Hippocampal formation (tissue), 2 donors: ENCODE results near the gene SCGN.

Experiments
- DNase-seq, 2 donors: peaks; one replicate each; lab custom pipeline; 2025; lab: John Stamatoyannopoulos, UW

SCGN gene

DNA sequence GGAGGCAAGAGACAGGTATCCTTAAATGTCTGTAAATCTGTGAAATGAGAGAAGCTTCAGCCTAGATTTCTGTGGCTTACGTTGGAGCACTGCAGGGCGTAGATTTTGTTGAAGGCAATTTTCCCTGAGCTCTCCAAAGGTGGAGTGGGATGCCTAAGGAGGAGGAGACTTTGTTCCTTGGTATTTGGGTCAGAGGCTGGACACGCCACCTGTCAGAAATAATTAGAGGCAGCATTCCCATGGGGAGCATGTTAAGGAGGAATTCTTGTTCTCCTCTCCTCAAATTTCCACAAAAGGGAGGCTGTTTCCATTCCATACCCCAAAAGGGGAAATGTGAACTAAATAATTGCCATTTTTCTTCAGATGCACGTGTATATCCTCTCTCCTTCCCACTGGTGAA is 11.1 kb upstream of the SCGN start:
- DNase-seq = no peak

DNA sequence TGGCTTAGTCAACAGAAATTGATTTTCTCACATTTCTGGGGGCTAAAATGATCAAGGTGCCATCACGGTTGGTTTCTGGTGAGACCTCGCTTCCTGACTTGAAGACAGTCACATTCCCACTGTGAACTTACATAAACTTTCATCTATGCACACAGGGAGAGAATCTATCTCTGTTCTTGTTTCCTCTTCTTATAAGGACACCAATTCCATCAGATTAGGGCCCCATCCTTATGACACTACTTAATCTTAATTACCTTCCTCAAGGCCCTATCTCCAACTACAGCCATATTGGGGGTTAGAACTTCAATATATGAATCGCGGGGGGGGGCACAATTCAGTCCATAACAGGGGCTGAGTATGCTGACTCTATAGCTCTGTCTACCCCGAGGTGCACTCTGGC is 10.6 kb upstream of the SCGN start:
- no peak for DNase-seq

DNA sequence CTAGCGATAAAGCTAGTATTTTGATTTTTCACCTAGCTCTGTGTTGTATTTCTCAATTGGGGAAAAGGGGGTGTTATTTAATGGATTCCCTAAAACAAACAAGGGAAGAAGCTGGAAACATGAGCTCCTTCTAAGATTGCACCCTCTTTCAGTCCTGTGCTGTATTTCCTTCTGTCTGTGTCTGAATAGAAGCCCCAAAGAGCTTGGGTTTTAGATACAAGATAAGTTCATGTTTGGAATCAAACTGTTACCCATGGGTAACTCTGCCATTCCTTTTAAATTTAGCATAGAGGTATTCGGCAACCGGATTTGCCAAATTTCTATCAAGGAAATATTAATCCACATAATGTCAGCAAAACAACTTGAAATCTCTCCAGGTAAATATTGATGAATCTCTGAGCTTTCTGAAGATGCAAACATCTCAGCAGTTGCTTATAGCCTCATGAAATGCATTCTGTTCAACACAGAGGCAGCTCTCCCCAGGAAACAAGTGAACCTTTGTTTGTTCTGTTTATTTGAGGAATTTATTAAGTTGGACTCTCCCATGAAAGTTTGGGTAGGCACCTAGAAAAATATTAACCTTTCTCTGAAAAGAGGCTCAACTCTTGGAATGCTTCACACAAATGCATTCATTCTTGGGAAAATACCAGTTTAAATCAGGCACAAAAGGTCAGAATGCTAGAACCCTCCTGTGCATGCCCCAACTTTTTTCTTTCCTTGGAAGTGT is 9.9 kb upstream of the SCGN start:
- no peak for DNase-seq

DNA sequence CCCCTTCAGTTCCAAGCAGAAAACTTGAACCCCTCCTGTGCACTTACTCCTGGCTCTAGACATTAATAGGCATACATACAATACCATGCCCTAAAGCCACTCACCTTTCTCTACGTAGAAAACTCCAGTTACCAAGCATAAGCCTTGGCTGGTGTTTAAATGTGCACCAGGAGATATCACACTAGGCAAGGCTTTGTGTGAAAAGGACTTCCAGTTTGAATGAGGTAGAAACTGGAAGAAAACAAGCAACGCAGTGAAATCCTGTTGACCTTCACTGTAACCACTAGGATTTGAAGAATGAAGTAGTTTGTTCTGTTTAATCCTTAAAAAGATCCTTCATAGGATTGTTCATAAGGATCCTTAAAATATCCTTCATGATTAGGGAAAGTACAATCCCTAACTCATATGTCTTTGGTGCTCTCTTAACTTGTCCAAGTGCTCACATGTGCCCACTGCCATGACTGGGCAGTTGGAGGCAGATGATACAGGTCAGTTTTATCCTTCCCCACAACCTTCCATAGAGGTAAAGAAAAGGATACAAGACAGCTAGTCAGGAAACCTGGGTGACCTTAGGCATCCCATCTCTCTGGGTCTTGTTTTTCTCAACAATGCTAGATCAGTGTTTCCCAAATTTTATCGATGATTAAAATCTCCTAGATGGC is 9.2 kb upstream of the SCGN start:
- no peak for DNase-seq

DNA sequence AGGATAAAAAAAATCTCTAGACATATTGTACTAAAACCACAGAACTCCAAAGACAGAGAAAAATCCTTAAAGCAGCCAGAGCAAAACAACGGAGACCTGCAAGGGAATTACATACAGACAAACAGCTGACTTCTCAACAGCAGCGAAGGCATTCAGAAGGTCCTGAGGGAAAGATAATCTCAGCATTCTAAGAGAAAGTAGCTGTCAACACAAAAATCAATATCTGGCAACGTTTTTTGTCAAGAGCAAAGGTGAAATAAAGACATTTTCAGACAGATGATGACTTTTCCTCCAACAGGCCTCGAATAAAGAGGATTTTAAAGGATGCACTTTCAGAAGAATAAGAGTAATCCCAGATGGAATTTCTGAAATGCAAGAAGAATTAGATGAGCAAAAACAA is 6.1 kb upstream of the SCGN start:
- DNase-seq = no peak

DNA sequence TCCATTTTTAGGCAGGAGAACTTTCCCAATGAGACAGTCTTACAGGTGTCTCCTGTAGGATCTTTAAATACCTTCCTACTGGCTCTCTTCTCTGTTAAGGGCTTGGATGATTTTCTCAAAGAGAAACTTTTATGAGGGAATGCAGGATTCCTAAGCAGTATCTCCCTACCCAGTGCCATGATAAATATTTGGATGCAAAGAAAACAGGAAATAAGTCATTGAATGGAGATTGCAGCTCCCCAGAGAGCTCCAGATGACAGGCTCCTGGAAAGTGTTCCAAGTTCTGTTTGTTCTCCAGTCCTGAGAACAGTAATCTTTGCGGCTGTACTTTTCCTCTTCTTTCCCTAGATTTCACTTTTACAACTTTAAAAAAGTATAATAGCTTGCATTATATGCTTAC is 2.4 kb upstream of the SCGN start:
- DNase-seq = no peak

DNA sequence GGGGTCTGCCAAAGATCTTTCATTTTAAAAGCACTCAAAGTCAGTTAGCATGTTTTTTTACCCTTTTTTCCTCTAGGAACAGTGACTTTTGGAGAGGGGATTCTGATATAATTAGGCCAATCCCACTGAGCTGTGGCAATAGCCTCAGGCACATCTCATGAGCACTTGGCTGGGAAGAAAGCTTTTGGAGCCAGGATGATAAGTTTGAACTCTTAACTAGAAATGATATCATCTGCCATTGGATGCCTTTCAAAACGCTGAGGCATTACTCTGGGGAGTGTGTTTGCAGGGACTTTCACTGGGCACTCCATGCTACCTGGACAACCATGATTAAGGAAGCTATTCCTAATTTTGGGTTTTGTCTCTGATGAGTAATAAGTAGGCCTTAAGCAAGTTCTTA is 3.7 kb downstream of the SCGN start:
- no peak for DNase-seq

- no peak for DNase-seq
Measured at GRCh38 chr6:25659633-25660368, 7.8 kb downstream of the SCGN start.

GRCh38 chr6:25660512-25660911 is 8.5 kb downstream of the SCGN start:
- DNase-seq = no peak

DNA sequence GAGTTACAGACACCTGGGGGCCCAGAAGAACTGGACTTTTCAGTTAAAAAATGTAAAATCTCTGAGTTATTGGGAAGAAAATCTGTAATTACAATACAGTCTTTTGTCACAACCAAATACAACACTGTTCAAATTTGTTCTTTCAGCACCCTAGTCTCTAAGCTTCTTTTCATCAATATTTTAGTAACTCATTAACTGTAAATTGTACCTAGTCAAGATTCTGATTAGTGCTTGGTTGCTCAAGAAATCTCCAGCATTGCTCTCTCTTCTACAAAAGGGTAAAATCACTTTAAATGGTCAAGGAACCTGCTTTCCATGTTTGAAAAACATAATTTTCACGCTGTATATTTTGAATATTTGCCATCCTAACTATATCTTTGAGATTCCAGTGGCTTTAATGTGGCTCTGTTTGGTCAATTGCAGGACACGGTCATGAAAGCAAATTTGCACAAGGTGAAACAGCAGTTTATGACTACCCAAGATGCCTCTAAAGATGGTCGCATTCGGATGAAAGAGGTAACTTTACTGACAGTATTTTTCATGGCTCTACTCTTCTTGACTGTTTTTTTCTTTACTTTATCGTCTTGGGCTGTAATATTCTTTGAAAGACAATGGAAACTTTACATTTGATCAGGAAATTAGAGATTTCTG is 9.2 kb downstream of the SCGN start:
- DNase-seq = no peak

GRCh38 chr6:25665455-25665854 is 13.4 kb downstream of the SCGN start:
- DNase-seq = no peak

- no peak for DNase-seq
Measured at GRCh38 chr6:25669413-25669812, 17.4 kb downstream of the SCGN start.

DNA sequence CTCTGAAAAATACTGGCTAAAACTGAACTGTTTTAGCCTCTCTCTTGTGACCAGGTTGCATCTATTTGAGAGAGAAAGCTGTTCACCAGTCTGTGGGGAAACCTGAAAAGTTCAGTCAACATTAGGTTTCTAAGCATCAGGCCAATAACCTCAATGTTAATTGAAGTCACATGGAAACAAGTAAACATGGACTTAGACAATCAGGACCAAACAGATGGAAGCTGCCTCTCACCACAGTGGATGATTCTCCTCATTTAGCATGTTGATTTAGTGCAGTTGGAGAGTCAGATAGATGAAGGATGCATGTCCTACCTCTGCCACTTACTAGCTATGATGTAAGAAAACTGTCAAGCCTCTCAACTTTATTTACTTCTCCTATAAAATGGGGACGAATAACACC is 18.2 kb downstream of the SCGN start:
- no peak for DNase-seq

GRCh38 chr6:25670793-25671513 is 18.9 kb downstream of the SCGN start:
- no peak for DNase-seq

DNA sequence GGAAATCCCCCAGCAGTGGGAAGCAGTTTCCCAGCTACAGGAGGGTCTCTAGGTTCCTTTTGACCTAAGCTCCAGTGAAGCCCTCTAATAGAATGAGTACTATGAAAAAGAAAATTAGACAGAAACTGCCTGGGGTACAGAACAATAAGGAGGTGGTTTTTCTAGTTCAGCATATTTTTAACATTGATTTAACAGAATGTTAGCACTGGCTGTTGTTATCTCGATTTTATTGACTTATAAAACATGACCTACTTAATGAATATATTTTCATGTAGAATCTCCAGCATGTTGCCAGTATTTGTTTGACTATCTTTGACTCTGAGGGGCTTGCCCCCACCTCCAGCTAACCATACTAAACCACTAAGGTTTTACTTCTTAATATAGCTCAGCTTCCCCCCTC is 19.6 kb downstream of the SCGN start:
- no peak for DNase-seq

DNA sequence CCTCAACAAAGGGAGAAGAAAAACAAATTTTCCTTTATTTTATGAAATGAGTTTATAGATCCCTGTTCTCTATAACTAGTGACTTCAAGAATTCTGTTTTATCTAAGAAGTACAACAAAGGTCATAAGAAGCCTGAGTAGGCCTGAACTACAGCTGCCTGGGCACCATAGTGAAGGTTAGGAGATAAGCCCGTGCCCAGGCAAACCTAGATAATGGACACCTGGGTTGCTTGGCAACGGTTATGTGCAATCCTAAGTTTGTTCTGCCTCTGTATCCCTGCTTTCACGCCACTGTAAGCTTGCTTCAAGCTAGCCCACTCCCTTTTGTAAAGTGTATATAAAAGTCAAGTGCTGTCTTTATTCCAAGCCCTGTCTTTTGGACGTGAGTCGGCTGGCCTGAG is 23.2 kb downstream of the SCGN start:
- DNase-seq = no peak

DNA sequence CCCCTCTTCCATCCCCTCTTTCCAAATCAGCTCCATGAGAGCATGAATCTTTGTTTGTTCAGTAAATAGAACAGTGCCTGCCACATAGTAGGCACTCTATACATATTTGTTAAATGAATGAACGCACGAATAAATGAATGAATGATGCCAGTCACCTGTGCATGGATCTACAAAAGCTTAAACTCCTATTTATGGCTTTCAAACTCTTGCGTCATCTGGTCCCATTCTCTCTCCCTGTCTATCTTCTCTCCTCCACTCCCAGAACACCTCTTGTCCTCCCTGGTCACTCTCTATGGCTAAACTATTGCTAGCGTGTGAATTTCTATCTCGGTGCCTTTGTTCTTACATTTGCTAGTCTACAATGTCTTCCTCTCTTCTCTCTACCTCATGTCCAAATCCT is 24.8 kb downstream of the SCGN start:
- no peak for DNase-seq

DNA sequence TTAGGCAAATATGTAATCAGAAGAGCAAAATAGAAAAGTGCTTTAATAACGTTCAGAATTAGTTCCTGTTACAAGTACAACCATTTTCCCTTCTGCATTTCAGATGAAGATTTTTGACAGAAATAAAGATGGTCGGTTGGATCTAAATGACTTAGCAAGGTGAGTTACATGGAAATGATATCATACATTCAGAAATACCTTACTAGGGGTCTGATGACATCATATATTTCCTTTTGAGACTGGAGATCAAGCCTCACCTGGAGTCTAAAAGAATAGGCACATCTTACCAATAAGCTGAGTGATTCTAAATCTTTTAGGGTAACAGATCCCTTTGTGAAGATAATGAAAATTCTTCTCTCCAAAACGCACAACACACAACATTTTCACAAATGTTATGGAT is 29.8 kb downstream of the SCGN start:
- no peak for DNase-seq

DNA sequence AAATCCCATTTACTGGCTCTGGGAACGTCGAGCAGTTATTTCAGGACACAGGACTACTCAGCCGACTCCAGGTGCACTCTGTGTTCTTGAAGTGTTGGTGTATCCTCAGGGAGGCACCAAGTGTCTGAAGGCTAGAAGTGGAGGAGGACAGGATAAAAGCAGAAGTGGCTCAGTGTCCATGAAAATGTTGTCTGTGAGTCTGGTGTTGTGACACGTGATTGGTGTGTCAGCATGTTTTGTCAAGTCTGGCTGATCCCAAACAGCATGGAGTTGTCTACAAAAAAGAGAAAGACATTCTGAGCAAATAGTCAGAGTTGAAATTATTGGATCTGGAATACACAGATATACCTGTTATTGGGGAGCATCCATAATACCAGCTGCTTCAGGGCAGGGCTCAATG is 30.3 kb downstream of the SCGN start:
- no peak for DNase-seq

GRCh38 chr6:25684565-25684964 is 32.5 kb downstream of the SCGN start:
- no peak for DNase-seq

DNA sequence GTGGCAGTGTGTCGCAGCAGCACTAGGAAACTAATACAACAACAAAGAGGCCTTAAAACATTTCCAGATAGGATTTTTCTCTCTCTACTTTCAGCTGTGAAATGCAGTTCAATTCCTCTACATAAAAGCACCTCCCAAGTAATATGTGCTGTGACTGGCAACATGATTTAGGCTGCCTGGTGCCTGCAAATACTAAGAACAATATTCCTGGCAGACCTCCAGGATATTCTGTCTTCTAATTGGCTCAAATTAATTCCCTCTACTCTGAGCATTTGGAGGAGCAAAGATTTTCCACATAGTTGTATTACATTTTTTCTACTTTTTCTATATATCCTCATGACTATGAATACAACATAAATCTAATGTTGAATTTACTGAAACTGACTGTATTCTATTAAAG is 33.2 kb downstream of the SCGN start:
- no peak for DNase-seq

DNA sequence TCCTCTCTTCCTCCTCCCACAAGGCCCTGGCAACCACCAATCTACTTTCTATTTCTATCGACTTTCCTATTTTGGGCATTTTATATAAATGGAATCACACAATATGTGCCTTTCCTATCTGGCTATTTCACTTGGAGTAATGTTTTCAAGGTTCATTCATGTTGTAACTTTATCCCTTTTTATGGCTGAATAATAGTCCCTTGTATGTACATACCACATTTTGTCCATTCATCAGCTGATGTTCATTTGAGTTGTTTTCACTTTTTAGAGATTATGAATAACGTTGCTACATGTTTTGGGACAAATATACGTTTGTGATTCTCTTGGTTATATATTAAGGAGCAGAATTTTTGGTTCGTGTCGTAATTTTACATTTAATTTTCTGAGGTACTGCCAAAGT is 33.9 kb downstream of the SCGN start:
- DNase-seq = no peak
